Stomach (tissue), 9 donors: Measurements from ENCODE around the gene DDIAS. TPM values are rescaled to one million over a fixed set of nuclear protein-coding genes. Genes with fewer than 3 reads are reported as not detected.

Source experiments
- DNase-seq, 2 donors: peaks; one replicate each; pipeline versions ENCODE4 v3.0.0 to v3.0.0-alpha.2; 2013 to 2019
- H3K27ac ChIP-seq, 5 donors: fragments of 200-600 bp in 4 of 5; sonication (generic) in 4 of 5; one replicate each; pipeline ENCODE4 v1.5.1; 2013 to 2019; ENCODE audit warnings: mild to moderate bottlenecking in 1 of 5, moderate library complexity in 1 of 5
- H3K27me3 ChIP-seq, 3 donors: fragments of 200-600 bp; sonication (generic); one replicate each; pipeline ENCODE4 v1.5.1; 2017 to 2019; ENCODE audit warnings: mixed run types in 1 of 3
- H3K36me3 ChIP-seq, 4 donors: fragments of 200-600 bp; sonication (generic); 1 replicate in 3 of 4; 2 replicates in 1 of 4; pipeline ENCODE4 v1.5.1; 2016 to 2019
- H3K4me1 ChIP-seq, 4 donors: fragments of 200-600 bp; sonication (generic); one replicate each; pipeline ENCODE4 v1.5.1; 2016 to 2019
- H3K4me3 ChIP-seq, 4 donors: fragments of 200-600 bp; sonication (generic) in 3 of 4; one replicate each; pipeline ENCODE4 v1.5.1; 2016 to 2019; ENCODE audit warnings: mild to moderate bottlenecking in 1 of 4
- H3K9me3 ChIP-seq, 4 donors: fragments of 200-600 bp; sonication (generic); one replicate each; pipeline ENCODE4 v1.5.1; 2016 to 2019
- EP300 ChIP-seq: sonication (generic); formaldehyde crosslinking; IDR thresholded peaks from one replicate; pipeline ENCODE4 v1.6.1; 2017; ENCODE audit warnings: antibody characterized with exemption
- POLR2A ChIP-seq, 4 donors: fragments of 450-650 bp; IDR thresholded peaks; one replicate each; pipeline ENCODE4 v1.6.1; 2016; ENCODE audit warnings: antibody characterized with exemption in 4 of 4, control low read depth in 2 of 4, mild to moderate bottlenecking in 1 of 4, moderate library complexity in 1 of 4
- POLR2AphosphoS5 ChIP-seq, 3 donors: sonication (generic); formaldehyde crosslinking; IDR thresholded peaks; one replicate each; pipeline ENCODE4 v1.6.1; 2016; ENCODE audit warnings: antibody characterized with exemption in 3 of 3
- WGBS, 5 donors: extraction: QIAGEN DNeasy Blood & Tissue Kit in 3 of 5; methylation state at CpG; one replicate each; pipeline versions ENCODE4 v1.1.5 to v1.1.7; 2013 to 2018; 5-methylcytosine and 5-hydroxymethylcytosine counted together
- intact Hi-C: fragments of 100-400 bp; cut with DNase I; formaldehyde crosslinking; loops from one replicate; pipeline ENCODE4 v1.15.1; 2023; ENCODE audit warnings: low total_unique reads
- polyA plus RNA-seq, 3 donors: library from polyadenylated mRNA; stranded (reverse); fragments of 200-250 nt; gene quantifications; one replicate each; pipeline ENCODE4 v1.2.3, GENCODE V29; 2013
- total RNA-seq, 5 donors: library from RNA; depleted of rRNA; stranded (reverse); fragments of >200 nt; gene quantifications; one replicate each; pipeline versions ENCODE4 v1.1.0 to v1.2.3, GENCODE V29; 2014 to 2016
- TF ChIP-seq, protein P1 (sequence below), 7 experiments: fragments of 450-650 bp in 4 of 7; fragments of 200-600 bp in 3 of 7; sonication (generic) in 3 of 7; IDR thresholded peaks; one replicate each; pipeline ENCODE4 v1.5.1; 2016 to 2019; ENCODE audit warnings: antibody characterized with exemption in 7 of 7, control low read depth in 2 of 7, mild to moderate bottlenecking in 1 of 7
- donor health status: healthy with polysubstance abuse.
- donor health status: Bipolar disorder and iron deficiency.
- donor health status: healthy.

DDIAS gene
- total and polyA plus RNA-seq, 8 donors = 0.31 to 2.6 (median 1.6) TPM; not detected in 3

DNA sequence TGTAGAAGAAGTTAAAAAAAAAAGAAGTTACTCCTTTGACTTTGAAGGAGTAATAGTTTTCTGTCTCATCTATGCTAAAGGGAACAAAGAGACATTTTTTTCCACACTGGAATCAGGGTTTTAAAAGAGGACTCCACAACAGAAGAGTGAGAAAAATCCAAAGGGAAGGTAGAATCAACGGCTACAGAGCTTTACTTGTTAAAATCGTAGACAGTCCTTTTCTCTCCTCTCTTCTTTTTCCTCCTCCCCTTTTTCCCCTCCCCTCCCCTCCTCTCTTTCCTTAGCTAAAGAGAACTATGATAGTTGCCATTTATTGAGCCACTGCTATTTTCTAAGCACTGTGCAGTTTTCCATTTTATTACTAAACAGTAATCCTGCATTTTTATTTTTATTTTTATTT, 29.2 kb downstream of the DDIAS start:
- no peak for DNase-seq
- WGBS, 5 donors = 77 to 92% (median 87%) methylated on average over 2 of the region's 2 CpGs
- intact Hi-C loops = no loop called here
- no peaks in the 10 kb centered on the region for H3K9me3 ChIP-seq
- H3K36me3 ChIP-seq = no peaks in the 10 kb centered on the region
- peaks cover 0 to 7% (median 0%) of the 10 kb centered on the region in 4 donors for H3K4me1 ChIP-seq
- no peaks in the 10 kb centered on the region for H3K27me3 ChIP-seq
- TF ChIP-seq POLR2A (IDR thresholded peaks at IDR 0.05) (no peak), POLR2AphosphoS5 (IDR thresholded peaks at IDR 0.05) (no peak), EP300 (no peak)
- TF ChIP-seq, protein P1, sequence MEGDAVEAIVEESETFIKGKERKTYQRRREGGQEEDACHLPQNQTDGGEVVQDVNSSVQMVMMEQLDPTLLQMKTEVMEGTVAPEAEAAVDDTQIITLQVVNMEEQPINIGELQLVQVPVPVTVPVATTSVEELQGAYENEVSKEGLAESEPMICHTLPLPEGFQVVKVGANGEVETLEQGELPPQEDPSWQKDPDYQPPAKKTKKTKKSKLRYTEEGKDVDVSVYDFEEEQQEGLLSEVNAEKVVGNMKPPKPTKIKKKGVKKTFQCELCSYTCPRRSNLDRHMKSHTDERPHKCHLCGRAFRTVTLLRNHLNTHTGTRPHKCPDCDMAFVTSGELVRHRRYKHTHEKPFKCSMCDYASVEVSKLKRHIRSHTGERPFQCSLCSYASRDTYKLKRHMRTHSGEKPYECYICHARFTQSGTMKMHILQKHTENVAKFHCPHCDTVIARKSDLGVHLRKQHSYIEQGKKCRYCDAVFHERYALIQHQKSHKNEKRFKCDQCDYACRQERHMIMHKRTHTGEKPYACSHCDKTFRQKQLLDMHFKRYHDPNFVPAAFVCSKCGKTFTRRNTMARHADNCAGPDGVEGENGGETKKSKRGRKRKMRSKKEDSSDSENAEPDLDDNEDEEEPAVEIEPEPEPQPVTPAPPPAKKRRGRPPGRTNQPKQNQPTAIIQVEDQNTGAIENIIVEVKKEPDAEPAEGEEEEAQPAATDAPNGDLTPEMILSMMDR (IDR thresholded peaks at IDR 0.05) = no peak
- no peak overlapping the region for H3K4me3 ChIP-seq
- H3K27ac ChIP-seq = no peak overlapping the region

DNA sequence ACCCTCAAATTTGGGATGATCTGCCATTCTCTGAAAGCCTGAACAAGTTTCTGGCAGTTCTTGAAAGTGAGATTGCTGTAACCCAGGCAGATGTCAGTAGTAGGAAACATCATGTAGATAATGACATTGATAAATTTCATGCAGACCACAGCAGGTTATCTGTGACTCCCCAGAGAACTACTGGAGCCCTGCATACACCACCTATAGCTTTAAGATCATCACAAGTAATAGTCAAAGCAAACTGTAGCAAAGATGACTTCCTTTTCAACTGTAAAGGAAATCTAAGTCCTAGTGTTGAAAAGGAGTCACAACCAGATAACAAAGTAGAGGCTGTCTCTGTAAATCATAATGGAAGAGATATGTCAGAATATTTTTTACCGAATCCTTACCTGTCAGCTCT, 31.0 kb downstream of the DDIAS start:
- Histone ChIP-seq H3K27ac (no peak overlapping the region), H3K36me3 (no peaks in the 10 kb centered on the region), H3K27me3 (no peaks in the 10 kb centered on the region), H3K9me3 (no peaks in the 10 kb centered on the region), H3K4me3 (no peak overlapping the region), H3K4me1 (peaks cover 0 to under 1% (median 0%) of the 10 kb centered on the region in 4 donors)
- no peak for TF ChIP-seq EP300
- TF ChIP-seq, protein P1 (IDR thresholded peaks at IDR 0.05) = no peak
- no peak for TF ChIP-seq POLR2AphosphoS5 (IDR thresholded peaks at IDR 0.05)
- no peak for TF ChIP-seq POLR2A (IDR thresholded peaks at IDR 0.05)
- intact Hi-C loops = no loop called here
- WGBS, 5 donors = 90 to 95% (median 91%) methylated on average over 1 of the region's 1 CpG
- DNase-seq = no peak

DNA sequence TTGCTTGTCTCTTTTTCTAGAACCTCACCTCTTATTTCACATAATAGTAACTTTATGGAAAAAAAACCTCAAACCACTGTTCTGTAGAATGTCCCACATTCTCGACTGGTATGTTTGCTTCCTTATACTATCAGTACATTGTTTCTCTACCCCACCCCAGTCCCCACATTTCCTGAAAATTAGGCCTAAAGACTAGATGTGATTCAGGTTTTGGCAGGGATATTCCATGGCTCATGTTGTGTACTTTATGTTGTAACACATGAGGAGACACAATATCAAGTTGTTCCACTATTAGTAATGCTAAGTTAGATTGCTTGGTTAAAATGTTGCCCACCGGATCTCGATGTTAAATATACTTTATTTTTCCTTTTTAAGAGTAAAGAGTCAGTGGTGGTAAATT, 34.7 kb downstream of the DDIAS start:
- Histone ChIP-seq H3K27me3 (no peaks in the 10 kb centered on the region), H3K4me3 (no peak overlapping the region), H3K9me3 (no peaks in the 10 kb centered on the region), H3K36me3 (no peaks in the 10 kb centered on the region), H3K27ac (no peak overlapping the region), H3K4me1 (no peaks in the 10 kb centered on the region)
- intact Hi-C loops = no loop called here
- no peak for DNase-seq
- 66 to 77% (median 69%) methylated on average over 3 of the region's 3 CpGs for WGBS, 5 donors
- no peak for TF ChIP-seq POLR2AphosphoS5 (IDR thresholded peaks at IDR 0.05)
- TF ChIP-seq EP300 = no peak
- TF ChIP-seq, protein P1 (IDR thresholded peaks at IDR 0.05) = no peak
- no peak for TF ChIP-seq POLR2A (IDR thresholded peaks at IDR 0.05)

DNA sequence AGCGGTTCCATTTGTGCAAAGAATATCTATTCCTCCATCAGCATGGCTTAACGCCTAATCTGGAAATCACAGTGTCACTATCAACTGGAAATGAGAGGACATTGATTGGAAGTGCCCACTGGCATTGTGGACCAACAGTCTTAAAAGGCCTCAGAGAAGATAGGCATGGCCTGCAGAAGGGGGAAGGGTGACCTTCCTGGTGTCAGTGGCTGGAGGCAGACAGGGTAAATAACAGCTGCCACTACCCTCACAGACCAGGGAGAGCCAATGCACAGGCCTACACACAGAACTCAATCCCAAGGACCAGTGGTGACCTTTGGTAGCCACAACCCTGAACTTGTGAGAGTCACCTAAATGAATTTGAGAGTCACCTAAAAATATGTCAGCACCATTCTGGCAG, 36.0 kb downstream of the DDIAS start:
- Histone ChIP-seq H3K27ac (no peak overlapping the region), H3K9me3 (no peaks in the 10 kb centered on the region), H3K27me3 (no peaks in the 10 kb centered on the region), H3K4me3 (no peak overlapping the region), H3K4me1 (no peaks in the 10 kb centered on the region), H3K36me3 (no peaks in the 10 kb centered on the region)
- no peak for TF ChIP-seq EP300
- DNase-seq = no peak
- WGBS, 5 donors = 93 to 100% (median 96%) methylated on average over 2 of the region's 2 CpGs
- intact Hi-C loops = no loop called here

DNA sequence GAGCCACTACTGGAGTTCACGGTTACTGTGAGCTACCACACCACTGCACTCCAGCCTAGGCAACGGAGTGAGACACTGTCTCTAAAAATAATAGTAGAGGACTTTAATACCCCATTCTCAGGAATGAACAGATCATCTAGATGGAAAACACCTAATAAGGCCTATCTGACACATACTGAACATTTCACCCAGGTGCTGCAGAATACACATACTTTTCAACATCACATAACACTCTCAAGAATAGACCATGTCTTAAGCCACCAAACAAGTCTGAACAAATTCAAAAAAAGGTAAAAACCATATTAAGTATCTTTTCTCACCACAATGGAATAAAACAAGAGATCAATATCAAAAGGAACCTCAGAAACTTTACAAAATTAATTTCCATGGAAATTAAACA, 37.9 kb downstream of the DDIAS start:
- intact Hi-C loops = no loop called here
- no peaks in the 10 kb centered on the region for H3K4me1 ChIP-seq
- H3K4me3 ChIP-seq = no peak overlapping the region
- no peaks in the 10 kb centered on the region for H3K9me3 ChIP-seq
- H3K36me3 ChIP-seq = no peaks in the 10 kb centered on the region
- no peak for DNase-seq
- no peak overlapping the region for H3K27ac ChIP-seq
- H3K27me3 ChIP-seq = no peaks in the 10 kb centered on the region
- 95 to 100% (median 97%) methylated on average over 2 of the region's 2 CpGs for WGBS, 5 donors
- TF ChIP-seq POLR2AphosphoS5 (IDR thresholded peaks at IDR 0.05) = no peak
- TF ChIP-seq POLR2A (IDR thresholded peaks at IDR 0.05) = no peak
- TF ChIP-seq, protein P1 (IDR thresholded peaks at IDR 0.05) = no peak
- TF ChIP-seq EP300 = no peak
